ENCODE measurements around the gene STAT5A.
A peak's percentile ranks its signal among the peaks of the same experiment; 100 is the strongest.

STAT5A gene

GRCh38 chr17:42283241-42284023, 4.9 kb upstream of the STAT5A start:
- H3K4me3 ChIP-seq (ENCODE audit: low read depth in 1 of 2, low read length in 2 of 2), result no peak overlapping the region
- H3K36me3 ChIP-seq (ENCODE audit: control insufficient read depth in 1 of 2, insufficient read depth in 2 of 2, low read length in 2 of 2), result no peaks in the 10 kb centered on the region
- peaks cover 19 to 22% of the 10 kb centered on the region in 2 donors for H3K4me1 ChIP-seq (ENCODE audit: control insufficient read depth in 1 of 2, insufficient read depth in 2 of 2, low read length in 2 of 2)
- no peak overlapping the region for H3K9ac ChIP-seq (ENCODE audit: low read depth in 1 of 2, low read length in 2 of 2)
- H3K9me3 ChIP-seq (ENCODE audit: control insufficient read depth in 1 of 2, low read length in 2 of 2), result no peaks in the 10 kb centered on the region
- H3K27me3 ChIP-seq (ENCODE audit: control insufficient read depth in 1 of 2, insufficient read depth in 2 of 2, low read length in 2 of 2), result no peaks in the 10 kb centered on the region
- H3K27ac ChIP-seq (ENCODE audit: low read depth, low read length), result no peak overlapping the region

DNA sequence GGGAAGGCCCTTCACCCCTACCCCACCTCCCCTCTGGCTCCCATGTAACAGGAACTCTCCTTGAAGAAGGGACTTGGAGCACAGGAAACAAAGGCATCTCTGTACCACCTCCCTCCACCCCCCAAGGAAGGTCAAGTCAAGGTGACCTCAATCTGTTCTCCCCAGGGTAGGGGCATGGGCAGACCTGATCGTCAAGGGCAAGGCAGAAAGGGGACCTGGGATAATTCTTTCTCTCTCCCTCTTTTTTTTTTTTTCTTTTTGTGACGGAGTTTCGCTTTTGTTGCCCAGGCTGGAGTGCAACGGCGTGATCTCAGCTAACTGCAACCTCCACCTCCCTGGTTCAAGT, 4.3 kb upstream of the STAT5A start:
- H3K27ac ChIP-seq (ENCODE audit: low read depth, low read length), result no peak overlapping the region

GRCh38 chr17:42284566-42284965, 3.7 kb upstream of the STAT5A start:
- Histone ChIP-seq H3K27me3 (ENCODE audit: control insufficient read depth in 1 of 2, insufficient read depth in 2 of 2, low read length in 2 of 2) (no peaks in the 10 kb centered on the region), H3K9ac (ENCODE audit: low read depth in 1 of 2, low read length in 2 of 2) (no peak overlapping the region), H3K9me3 (ENCODE audit: control insufficient read depth in 1 of 2, low read length in 2 of 2) (no peaks in the 10 kb centered on the region), H3K4me3 (ENCODE audit: low read depth in 1 of 2, low read length in 2 of 2) (no peak overlapping the region), H3K4me1 (ENCODE audit: control insufficient read depth in 1 of 2, insufficient read depth in 2 of 2, low read length in 2 of 2) (peaks cover 28 to 30% of the 10 kb centered on the region in 2 donors), H3K36me3 (ENCODE audit: control insufficient read depth in 1 of 2, insufficient read depth in 2 of 2, low read length in 2 of 2) (no peaks in the 10 kb centered on the region), H3K27ac (ENCODE audit: low read depth, low read length) (no peak overlapping the region)

More for the DNA sequence above, 4.3 kb upstream of the STAT5A start:
- Histone ChIP-seq H3K27me3 (ENCODE audit: control insufficient read depth in 1 of 2, insufficient read depth in 2 of 2, low read length in 2 of 2) (no peaks in the 10 kb centered on the region), H3K4me3 (ENCODE audit: low read depth in 1 of 2, low read length in 2 of 2) (no peak overlapping the region), H3K9me3 (ENCODE audit: control insufficient read depth in 1 of 2, low read length in 2 of 2) (no peaks in the 10 kb centered on the region), H3K36me3 (ENCODE audit: control insufficient read depth in 1 of 2, insufficient read depth in 2 of 2, low read length in 2 of 2) (no peaks in the 10 kb centered on the region), H3K4me1 (ENCODE audit: control insufficient read depth in 1 of 2, insufficient read depth in 2 of 2, low read length in 2 of 2) (peaks cover 22 to 24% of the 10 kb centered on the region in 2 donors), H3K9ac (ENCODE audit: low read depth in 1 of 2, low read length in 2 of 2) (no peak overlapping the region)

DNA sequence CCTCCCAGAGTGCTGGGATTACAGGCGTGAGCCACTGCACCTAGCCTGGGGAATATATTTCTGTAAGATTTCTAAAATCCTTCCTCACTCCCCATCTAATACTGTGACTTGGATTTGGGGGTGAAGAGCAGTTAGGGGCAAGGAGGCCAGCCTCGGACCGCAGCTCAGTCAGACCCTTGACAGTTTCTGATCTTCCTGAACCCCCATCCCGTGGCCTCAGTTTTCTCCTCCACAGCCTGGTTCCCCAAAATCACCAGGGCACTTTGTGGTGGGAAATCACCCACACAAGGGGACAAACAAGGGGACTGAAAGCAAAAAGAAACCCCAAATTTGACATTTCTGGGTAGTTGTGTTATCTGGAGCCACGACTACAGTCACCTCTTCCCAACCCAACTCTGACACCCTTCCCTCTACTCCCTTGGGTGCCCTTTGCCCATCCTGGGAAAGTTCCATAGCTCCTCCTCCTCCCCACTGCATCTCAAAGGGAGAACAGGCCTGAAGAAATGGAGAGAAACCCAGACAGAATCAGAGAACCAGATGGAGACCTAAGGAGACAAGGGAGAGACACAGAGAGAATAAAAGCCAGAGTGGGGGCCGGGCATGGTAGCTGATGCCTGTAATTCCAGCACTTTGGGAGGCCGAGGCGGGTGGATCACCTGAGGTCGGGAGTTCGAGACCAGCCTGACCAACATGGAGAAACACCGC, 2.8 kb upstream of the STAT5A start:
- H3K36me3 ChIP-seq (ENCODE audit: control insufficient read depth in 1 of 2, insufficient read depth in 2 of 2, low read length in 2 of 2), result no peaks in the 10 kb centered on the region
- no peak overlapping the region for H3K9ac ChIP-seq (ENCODE audit: low read depth in 1 of 2, low read length in 2 of 2)
- peaks cover 31 to 32% of the 10 kb centered on the region in 2 donors for H3K4me1 ChIP-seq (ENCODE audit: control insufficient read depth in 1 of 2, insufficient read depth in 2 of 2, low read length in 2 of 2)
- no peak overlapping the region for H3K4me3 ChIP-seq (ENCODE audit: low read depth in 1 of 2, low read length in 2 of 2)
- no peaks in the 10 kb centered on the region for H3K27me3 ChIP-seq (ENCODE audit: control insufficient read depth in 1 of 2, insufficient read depth in 2 of 2, low read length in 2 of 2)
- no peaks in the 10 kb centered on the region for H3K9me3 ChIP-seq (ENCODE audit: control insufficient read depth in 1 of 2, low read length in 2 of 2)
- H3K27ac ChIP-seq (ENCODE audit: low read depth, low read length), result no peak overlapping the region

DNA sequence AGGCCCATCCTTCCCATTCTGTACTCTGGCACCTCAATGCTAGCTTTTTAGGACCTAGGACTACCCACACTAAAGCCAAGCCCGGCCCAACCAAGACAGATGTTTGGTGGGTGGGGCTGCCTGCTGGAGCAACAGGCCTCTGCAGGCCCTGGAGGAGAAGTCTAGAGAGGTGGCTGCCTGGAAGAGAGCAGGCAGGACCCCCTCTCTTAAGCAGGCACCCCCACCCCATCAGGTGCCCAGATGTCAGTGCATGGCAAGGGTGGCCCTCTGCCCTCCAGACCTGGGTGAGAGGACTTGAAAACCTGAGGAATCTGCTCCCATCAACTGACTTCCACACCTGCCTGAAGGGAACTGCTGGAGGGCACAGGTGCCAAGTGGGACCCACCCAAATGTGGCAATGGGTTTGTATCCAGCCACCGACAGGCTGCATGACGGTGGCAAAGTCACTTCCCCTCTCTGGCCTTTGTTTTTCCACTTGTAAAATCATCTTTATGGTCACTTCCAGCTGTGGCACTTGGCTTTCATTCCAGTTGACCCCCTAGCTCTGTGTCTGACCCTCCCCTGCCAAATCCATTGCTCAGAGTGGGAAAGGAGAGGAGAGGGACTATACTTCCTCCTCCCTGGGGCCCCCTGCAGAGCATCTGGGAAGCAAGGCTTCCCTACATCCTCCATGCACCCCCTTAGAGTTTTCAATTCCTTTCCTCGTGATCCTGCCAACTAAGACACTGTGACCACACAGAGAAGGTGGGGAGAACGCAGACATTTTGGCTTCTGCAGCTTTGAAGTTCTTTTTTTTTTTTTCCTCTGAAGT, 1.7 kb upstream of the STAT5A start:
- no peaks in the 10 kb centered on the region for H3K9me3 ChIP-seq (ENCODE audit: control insufficient read depth in 1 of 2, low read length in 2 of 2)
- peak overlapping the region; percentile 4 to 72 for H3K4me3 ChIP-seq (ENCODE audit: low read depth in 1 of 2, low read length in 2 of 2)
- peaks cover 31 to 32% of the 10 kb centered on the region in 2 donors for H3K4me1 ChIP-seq (ENCODE audit: control insufficient read depth in 1 of 2, insufficient read depth in 2 of 2, low read length in 2 of 2)
- peaks cover under 1 to 4% of the 10 kb centered on the region in 2 donors for H3K36me3 ChIP-seq (ENCODE audit: control insufficient read depth in 1 of 2, insufficient read depth in 2 of 2, low read length in 2 of 2)
- H3K27ac ChIP-seq (ENCODE audit: low read depth, low read length), result no peak overlapping the region
- no peaks in the 10 kb centered on the region for H3K27me3 ChIP-seq (ENCODE audit: control insufficient read depth in 1 of 2, insufficient read depth in 2 of 2, low read length in 2 of 2)
- no peak overlapping the region for H3K9ac ChIP-seq (ENCODE audit: low read depth in 1 of 2, low read length in 2 of 2)

DNA sequence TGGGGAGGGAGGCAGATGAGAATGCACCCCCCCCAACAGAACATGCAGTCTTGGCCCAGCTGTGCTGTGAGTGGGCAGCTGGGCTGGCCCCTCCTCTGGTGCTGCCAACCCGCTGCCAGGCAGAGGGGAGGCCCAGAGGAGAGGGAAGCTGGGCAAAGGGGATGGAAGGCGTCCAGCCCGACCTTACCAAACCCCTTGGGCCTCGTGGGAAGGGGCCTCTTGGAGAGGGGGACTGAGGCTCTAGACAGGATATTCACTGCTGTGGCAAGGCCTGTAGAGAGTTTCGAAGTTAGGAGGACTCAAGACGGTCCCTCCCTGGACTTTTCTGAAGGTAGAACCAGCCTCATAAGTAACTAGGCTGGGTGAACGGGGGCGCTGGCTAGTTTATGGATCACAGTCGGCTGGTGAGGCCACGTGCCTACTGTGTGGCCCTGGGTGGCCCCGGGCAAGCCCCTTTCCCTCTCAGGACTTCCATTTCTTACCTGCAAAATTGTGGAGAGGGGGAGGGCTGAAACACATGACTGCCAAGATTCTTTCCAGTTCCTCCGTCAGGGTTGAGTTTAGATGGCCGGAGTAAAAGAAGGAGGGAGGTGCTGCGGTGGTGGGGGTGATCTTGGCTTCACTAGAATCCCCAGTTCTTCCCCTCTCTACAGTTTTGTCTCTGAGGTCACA, 857 bp upstream of the STAT5A start:
- no peaks in the 10 kb centered on the region for H3K27me3 ChIP-seq (ENCODE audit: control insufficient read depth in 1 of 2, insufficient read depth in 2 of 2, low read length in 2 of 2)
- peak overlapping the region; percentile 46 for H3K27ac ChIP-seq (ENCODE audit: low read depth, low read length)
- peak overlapping the region; percentile 72 to 73 for H3K4me3 ChIP-seq (ENCODE audit: low read depth in 1 of 2, low read length in 2 of 2)
- peaks cover 5 to 9% of the 10 kb centered on the region in 2 donors for H3K36me3 ChIP-seq (ENCODE audit: control insufficient read depth in 1 of 2, insufficient read depth in 2 of 2, low read length in 2 of 2)
- H3K9ac ChIP-seq (ENCODE audit: low read depth in 1 of 2, low read length in 2 of 2), result peak overlapping the region; percentile 57 to 79
- H3K4me1 ChIP-seq (ENCODE audit: control insufficient read depth in 1 of 2, insufficient read depth in 2 of 2, low read length in 2 of 2), result peaks cover 31 to 32% of the 10 kb centered on the region in 2 donors
- H3K9me3 ChIP-seq (ENCODE audit: control insufficient read depth in 1 of 2, low read length in 2 of 2), result no peaks in the 10 kb centered on the region

DNA sequence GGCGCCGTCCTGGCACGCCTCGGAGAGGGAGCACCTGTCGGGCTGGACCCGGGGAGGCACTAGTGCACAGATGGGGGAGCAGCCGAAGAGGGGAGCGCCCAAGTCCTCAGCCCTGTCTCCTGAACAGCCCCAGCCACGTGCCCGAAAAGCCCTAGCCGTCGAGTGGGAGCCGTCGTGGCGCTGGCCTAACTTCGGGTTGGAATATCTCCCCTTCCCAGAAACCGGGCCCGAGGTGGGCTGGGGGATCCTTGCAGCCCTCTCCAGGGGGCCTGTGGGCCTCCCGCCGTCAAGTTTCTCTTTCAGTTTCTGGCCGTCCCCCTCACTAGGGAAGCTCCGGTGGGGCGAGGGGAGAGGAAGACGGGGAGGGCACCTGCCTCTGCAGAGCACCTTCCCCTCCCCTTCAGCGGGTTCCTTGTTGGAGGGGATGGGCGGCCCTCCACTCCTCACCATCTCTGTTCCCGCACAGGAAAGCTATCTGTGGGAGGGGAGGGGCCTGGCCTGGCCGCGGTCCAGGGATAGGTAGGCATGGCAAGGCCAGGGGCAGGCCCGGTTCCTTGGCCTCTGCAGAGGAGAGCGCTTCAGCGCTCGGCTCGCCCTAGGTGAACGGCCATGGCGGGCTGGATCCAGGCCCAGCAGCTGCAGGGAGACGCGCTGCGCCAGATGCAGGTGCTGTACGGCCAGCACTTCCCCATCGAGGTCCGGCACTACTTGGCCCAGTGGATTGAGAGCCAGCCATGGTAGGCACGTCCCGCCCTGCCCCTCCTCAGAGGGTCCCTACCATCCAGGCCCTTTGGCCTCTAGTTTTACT, 709 bp downstream of the STAT5A start:
- peak overlapping the region; percentile 57 to 59 for H3K9ac ChIP-seq (ENCODE audit: low read depth in 1 of 2, low read length in 2 of 2)
- H3K36me3 ChIP-seq (ENCODE audit: control insufficient read depth in 1 of 2, insufficient read depth in 2 of 2, low read length in 2 of 2), result peaks cover 5 to 11% of the 10 kb centered on the region in 2 donors
- peak overlapping the region; percentile 72 to 73 for H3K4me3 ChIP-seq (ENCODE audit: low read depth in 1 of 2, low read length in 2 of 2)
- no peaks in the 10 kb centered on the region for H3K9me3 ChIP-seq (ENCODE audit: control insufficient read depth in 1 of 2, low read length in 2 of 2)
- H3K4me1 ChIP-seq (ENCODE audit: control insufficient read depth in 1 of 2, insufficient read depth in 2 of 2, low read length in 2 of 2), result peaks cover 31 to 32% of the 10 kb centered on the region in 2 donors
- no peaks in the 10 kb centered on the region for H3K27me3 ChIP-seq (ENCODE audit: control insufficient read depth in 1 of 2, insufficient read depth in 2 of 2, low read length in 2 of 2)
- peak overlapping the region; percentile 75 for H3K27ac ChIP-seq (ENCODE audit: low read depth, low read length)

- Histone ChIP-seq H3K4me3 (ENCODE audit: low read depth in 1 of 2, low read length in 2 of 2) (peak overlapping the region; percentile 72 to 73), H3K9me3 (ENCODE audit: control insufficient read depth in 1 of 2, low read length in 2 of 2) (no peaks in the 10 kb centered on the region), H3K4me1 (ENCODE audit: control insufficient read depth in 1 of 2, insufficient read depth in 2 of 2, low read length in 2 of 2) (peaks cover 31 to 32% of the 10 kb centered on the region in 2 donors), H3K9ac (ENCODE audit: low read depth in 1 of 2, low read length in 2 of 2) (peak overlapping the region in 1 of 2 donors; percentile 57), H3K36me3 (ENCODE audit: control insufficient read depth in 1 of 2, insufficient read depth in 2 of 2, low read length in 2 of 2) (peaks cover 5 to 13% of the 10 kb centered on the region in 2 donors), H3K27ac (ENCODE audit: low read depth, low read length) (peak overlapping the region; percentile 61), H3K27me3 (ENCODE audit: control insufficient read depth in 1 of 2, insufficient read depth in 2 of 2, low read length in 2 of 2) (no peaks in the 10 kb centered on the region)
These were observed 1.4 kb downstream of the STAT5A start for GRCh38 chr17:42289611-42290181.

- H3K36me3 ChIP-seq (ENCODE audit: control insufficient read depth in 1 of 2, insufficient read depth in 2 of 2, low read length in 2 of 2), result peaks cover 5 to 22% of the 10 kb centered on the region in 2 donors
- no peak overlapping the region for H3K9ac ChIP-seq (ENCODE audit: low read depth in 1 of 2, low read length in 2 of 2)
- H3K9me3 ChIP-seq (ENCODE audit: control insufficient read depth in 1 of 2, low read length in 2 of 2), result no peaks in the 10 kb centered on the region
- no peak overlapping the region for H3K4me3 ChIP-seq (ENCODE audit: low read depth in 1 of 2, low read length in 2 of 2)
- no peak overlapping the region for H3K27ac ChIP-seq (ENCODE audit: low read depth, low read length)
- H3K4me1 ChIP-seq (ENCODE audit: control insufficient read depth in 1 of 2, insufficient read depth in 2 of 2, low read length in 2 of 2), result peaks cover 28 to 32% of the 10 kb centered on the region in 2 donors
- H3K27me3 ChIP-seq (ENCODE audit: control insufficient read depth in 1 of 2, insufficient read depth in 2 of 2, low read length in 2 of 2), result no peaks in the 10 kb centered on the region
These were observed 2.3 kb downstream of the STAT5A start for GRCh38 chr17:42290577-42290976.
